Astrocyte of the cerebellum (primary cell): ENCODE measurements around the gene CHPT1.

Experiments
- DNase-seq: peaks from one replicate; pipeline ENCODE4 v3.0.0-alpha.2; 2011; ENCODE audit warnings: low read depth
- H3K4me3 ChIP-seq: 2 replicates; pipeline ENCODE4 v1.5.1; 2011; ENCODE audit warnings: mild to moderate bottlenecking, low read depth, low read length, moderate library complexity
- CTCF ChIP-seq: IDR thresholded peaks from 2 replicates; pipeline ENCODE4 v1.5.1; 2012; ENCODE audit warnings: low read length, low read depth, moderate library complexity, mild to moderate bottlenecking; ENCODE audit errors: missing control alignments
- in situ Hi-C: cut with HindIII; loops from 2 replicates; pipeline ENCODE4 v1.10.0; 2017; ENCODE audit warnings: low sequenced_read_pairs

Gene CHPT1

DNA sequence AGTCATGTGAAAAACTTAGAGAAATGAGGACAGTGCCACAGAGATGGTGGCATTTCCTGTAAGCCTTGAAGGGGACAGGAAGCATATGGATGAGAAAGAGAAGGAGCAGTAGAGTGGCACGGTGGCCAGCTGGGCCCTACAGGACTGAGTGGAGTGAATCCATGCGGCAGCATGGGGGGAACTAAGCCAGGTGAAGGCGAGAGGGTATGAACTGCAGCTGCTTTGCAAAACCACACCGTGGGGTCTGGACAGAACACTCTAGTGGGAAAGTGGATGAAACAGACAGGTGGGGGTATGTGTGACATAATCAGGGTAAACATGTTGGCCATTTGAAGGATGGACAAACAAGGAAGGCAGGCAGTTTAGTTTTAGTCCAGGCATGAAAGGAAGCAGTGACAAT lies 52.2 kb downstream of the CHPT1 start:
- no peak for DNase-seq
- no peak overlapping the region for H3K4me3 ChIP-seq
- TF ChIP-seq CTCF: no peak
- in situ Hi-C loops: no loop called here

DNA sequence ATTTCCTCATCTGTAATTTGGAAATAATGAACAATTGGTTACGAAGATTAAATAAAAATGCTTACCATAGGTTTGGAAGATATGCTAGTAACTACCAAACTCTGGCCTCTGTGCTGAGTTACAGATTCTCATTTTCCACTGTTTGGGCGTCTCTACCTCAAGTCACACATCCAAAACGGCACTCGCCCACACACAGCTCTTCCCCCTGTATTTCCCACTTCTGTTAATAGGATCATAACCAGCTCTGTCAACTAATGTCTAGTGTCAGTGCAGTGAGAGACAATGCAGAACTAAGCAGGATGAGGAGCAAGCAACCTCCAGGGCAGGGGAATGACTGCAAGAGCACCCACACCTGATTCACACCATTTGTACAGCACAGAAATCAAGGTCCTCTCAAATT lies 52.7 kb downstream of the CHPT1 start:
- no peak for DNase-seq
- TF ChIP-seq CTCF: no peak
- in situ Hi-C loops: no loop called here
- H3K4me3 ChIP-seq: no peak overlapping the region

DNA sequence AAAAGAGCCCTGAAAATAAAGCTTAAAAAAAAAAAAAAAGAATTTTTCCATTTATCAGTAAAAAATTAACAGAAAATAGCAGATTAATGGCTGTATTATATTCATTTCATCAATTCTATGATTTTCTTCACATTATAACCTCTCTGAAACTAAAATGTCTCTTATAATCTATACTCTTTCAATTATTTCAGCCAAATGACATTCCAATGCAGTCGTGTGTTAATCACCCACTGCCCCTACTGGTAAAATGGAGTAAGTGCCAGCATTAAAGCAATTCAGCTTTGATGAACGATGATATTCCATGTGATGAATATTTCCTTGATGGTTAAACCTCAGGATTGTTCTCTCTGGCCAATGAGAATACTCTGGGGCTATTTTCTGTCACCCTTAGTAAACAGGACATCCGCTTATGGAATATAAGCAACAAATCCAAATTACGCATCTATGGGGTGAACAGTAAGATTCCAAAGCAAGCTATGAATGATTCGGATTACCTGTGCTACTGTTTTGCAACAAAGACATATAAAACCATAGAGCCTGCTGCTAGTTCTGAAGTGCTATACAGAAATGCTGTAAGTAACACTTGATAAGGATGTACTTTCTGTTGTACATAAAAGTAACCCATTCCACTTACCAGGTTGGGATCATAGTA lies 62.1 kb downstream of the CHPT1 start:
- in situ Hi-C loops: no loop called here
- peak; percentile 78 for TF ChIP-seq CTCF
- DNase-seq: no peak
- no peak overlapping the region for H3K4me3 ChIP-seq

DNA sequence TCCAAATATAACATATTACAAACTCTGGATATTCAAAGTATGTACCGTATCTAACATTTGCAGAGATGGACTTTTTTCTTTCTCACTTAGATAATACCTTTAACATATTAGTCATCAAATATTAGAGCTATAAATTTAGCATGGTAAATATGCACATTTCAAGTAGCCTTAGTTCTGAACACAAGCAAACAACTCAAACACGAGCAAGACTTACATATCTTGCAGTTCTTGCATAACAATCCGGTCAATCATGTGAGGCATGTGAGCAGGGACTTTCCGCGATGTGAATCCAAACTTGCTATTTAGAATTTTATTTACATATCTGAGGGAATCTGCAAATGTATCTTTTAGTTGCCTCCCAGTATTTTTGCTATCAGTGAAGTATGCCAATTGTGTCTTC lies 63.9 kb downstream of the CHPT1 start:
- in situ Hi-C loops: no loop called here
- H3K4me3 ChIP-seq: no peak overlapping the region
- no peak for DNase-seq
- no peak for TF ChIP-seq CTCF

GRCh38 chr12:101761781-101762180 lies 64.3 kb downstream of the CHPT1 start:
- TF ChIP-seq CTCF: no peak
- H3K4me3 ChIP-seq: no peak overlapping the region
- DNase-seq: no peak
- in situ Hi-C loops: no loop called here

DNA sequence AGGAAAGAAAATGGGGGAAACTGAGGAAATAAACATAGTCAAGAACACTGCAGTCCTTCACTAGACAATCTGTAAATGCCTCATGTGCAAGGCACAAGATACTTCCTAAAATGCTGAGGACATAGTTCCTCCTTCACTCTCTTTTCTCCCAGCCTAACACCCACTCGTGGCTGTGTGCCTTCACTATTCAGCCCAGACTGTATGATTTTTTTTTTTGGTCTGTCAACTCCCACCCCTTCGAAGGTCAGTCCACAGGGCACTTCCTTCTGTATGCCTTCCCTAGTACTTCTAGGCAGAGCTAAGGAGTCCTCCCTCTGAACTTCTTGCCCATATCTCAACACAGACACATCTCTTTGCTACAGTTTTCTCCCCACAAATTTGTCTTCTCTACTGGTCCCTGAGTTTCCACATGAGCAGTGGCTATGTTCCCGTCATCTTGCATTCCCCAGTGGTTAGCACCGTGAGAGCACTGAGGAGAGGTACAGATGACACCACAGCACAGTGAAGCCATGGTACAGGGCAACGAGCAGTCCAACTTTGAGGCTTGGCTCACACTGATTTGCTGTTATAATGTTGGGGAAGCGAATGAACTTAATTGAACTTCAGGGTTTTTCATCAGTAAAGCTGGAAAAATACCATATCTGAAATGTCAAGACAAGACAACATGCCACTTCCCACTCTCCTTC lies 65.9 kb downstream of the CHPT1 start:
- no peak for DNase-seq
- TF ChIP-seq CTCF: no peak
- in situ Hi-C loops: no loop called here
- no peak overlapping the region for H3K4me3 ChIP-seq
